RWPE1 (cell line): ENCODE measurements around the gene C1orf21.

Experiments used
- CTCF ChIA-PET: fragments of 350-600 bp; sonication (Branson Sonifier 250); formaldehyde crosslinking; extraction: SDS; loops from one replicate; lab custom pipeline; 2021; lab: Yijun Ruan, JAX
- POLR2A ChIA-PET: fragments of 400-600 bp; formaldehyde crosslinking; extraction: SDS; loops from one replicate; lab custom pipeline; 2020; ENCODE audit warnings: antibody characterized with exemption; ENCODE audit not compliant: low non-redundant PET; lab: Yijun Ruan, JAX
- DNase-seq: peaks from one replicate; pipeline ENCODE4 v3.0.0; 2012; ENCODE audit warnings: low spot score
- H3K27ac ChIP-seq: fragments of 450-650 bp; 2 replicates; pipeline ENCODE4 v1.5.1; 2017
- TF ChIP-seq, protein P1 (sequence below): fragments of 450-650 bp; conservative IDR thresholded peaks from 2 replicates; pipeline ENCODE4 v1.5.1; 2017; ENCODE audit warnings: low read depth, mild to moderate bottlenecking

The C1orf21 gene

GRCh38 chr1:184650177-184650866 lies 263.5 kb downstream of the C1orf21 start:
- CTCF ChIA-PET = no interaction called here
- no peak overlapping the region for H3K27ac ChIP-seq
- TF ChIP-seq, protein P1, sequence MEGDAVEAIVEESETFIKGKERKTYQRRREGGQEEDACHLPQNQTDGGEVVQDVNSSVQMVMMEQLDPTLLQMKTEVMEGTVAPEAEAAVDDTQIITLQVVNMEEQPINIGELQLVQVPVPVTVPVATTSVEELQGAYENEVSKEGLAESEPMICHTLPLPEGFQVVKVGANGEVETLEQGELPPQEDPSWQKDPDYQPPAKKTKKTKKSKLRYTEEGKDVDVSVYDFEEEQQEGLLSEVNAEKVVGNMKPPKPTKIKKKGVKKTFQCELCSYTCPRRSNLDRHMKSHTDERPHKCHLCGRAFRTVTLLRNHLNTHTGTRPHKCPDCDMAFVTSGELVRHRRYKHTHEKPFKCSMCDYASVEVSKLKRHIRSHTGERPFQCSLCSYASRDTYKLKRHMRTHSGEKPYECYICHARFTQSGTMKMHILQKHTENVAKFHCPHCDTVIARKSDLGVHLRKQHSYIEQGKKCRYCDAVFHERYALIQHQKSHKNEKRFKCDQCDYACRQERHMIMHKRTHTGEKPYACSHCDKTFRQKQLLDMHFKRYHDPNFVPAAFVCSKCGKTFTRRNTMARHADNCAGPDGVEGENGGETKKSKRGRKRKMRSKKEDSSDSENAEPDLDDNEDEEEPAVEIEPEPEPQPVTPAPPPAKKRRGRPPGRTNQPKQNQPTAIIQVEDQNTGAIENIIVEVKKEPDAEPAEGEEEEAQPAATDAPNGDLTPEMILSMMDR = no peak
- POLR2A ChIA-PET = no interaction called here
- DNase-seq = no peak

DNA sequence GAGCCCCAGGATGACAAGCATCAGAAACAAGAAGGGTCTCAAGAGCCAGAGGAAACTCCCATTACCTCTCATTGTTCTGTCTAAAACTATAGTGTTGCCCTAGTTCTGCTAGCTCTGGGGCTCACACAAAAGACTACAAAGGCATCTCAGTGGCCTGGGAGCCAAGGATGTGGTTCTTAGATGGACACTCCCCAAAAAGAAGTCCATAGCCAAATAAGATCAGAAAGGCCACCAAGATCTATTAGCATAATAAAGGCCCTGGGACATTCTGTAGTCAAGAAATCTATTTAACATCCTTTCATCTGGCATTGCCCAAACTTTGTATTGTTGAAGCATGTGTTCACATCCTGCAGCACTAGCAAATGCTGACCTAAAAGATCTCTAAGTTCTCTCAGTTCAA lies 268.4 kb downstream of the C1orf21 start:
- TF ChIP-seq, protein P1 = no peak
- POLR2A ChIA-PET = no interaction called here
- DNase-seq = no peak
- no peak overlapping the region for H3K27ac ChIP-seq
- CTCF ChIA-PET = no interaction called here

DNA sequence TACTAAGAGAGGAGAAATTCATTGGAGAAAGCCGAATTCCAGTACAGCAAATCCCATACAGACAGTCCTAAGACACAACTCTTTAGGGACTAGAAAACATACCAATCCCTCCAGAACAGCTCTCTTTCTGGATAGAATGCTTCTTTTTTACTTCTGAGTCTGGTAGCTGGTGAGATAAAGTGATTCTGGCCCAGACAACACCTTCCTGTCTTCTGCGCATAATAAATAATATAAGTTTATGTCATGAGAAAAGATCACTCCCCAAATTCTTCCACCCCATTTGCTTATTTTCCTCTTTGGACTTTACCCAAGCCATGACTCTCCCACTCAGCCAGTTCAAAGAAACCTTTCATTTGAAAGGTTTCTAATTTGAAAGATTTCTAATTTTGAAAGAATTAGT lies 269.4 kb downstream of the C1orf21 start:
- TF ChIP-seq, protein P1 = no peak
- CTCF ChIA-PET = no interaction called here
- POLR2A ChIA-PET = no interaction called here
- no peak for DNase-seq
- no peak overlapping the region for H3K27ac ChIP-seq

DNA sequence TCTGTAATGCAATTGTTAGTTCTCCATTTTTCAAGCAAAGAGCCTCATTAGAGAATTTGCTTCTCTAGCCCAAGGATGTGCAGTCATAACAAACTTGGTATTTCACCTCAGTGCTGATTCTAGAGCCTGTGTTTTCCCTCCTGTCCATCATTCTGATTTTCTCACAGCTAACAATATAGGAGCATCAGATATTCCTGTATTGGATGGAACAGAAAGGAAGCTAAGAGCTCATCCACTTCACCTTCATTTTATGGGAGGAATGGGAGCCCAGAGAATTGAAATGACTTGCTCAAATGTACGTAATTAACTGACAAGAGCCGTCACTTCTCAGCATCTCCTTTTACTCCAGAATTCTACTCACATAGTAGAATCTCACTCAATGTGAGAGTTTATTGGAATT lies 271.2 kb downstream of the C1orf21 start:
- TF ChIP-seq, protein P1 = no peak
- DNase-seq = no peak
- ChIA-PET POLR2A (no interaction called here), CTCF (no interaction called here)
- no peak overlapping the region for H3K27ac ChIP-seq

DNA sequence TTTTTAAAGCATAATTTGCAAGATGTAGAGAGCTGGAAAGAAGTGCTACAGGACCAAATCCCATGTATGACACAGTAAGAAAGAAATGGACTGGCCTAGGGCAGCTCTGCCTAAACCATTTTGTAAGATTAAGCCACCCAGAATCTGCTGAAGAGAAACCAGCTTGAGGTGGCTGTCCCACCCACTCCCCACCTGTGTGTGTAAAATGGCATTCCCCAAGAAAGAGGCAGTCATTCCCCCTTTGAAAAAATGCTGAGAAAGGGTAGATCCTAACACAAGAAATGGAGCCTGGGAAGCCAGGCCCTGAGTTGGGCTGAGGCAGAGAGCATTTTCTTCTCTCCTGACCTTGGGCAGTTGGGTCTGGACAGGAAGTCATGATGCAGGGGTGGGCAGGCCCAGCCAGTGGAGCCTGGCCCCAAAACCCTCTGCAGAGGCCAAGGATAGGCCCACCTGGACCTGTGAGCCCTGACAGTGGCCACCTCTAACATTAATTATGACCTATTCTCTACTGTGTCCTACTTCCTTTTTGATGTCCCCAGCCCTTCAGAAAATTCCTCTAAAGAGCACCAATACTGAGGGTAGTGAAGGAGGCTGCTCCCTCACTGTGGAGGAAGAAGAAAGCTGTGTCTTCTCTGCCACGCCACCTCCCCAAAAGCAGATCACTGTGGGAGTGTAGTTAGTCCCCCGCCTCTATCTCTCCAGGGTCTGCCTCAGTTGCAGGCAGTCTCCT lies 273.8 kb downstream of the C1orf21 start:
- TF ChIP-seq, protein P1 = no peak
- ChIA-PET POLR2A (no interaction called here), CTCF (interaction anchor here (0.7 kb wide), 1 partner anchor 76 kb away, joined by 3 read pairs; no protein-coding TSS in a partner anchor)
- no peak for DNase-seq
- no peak overlapping the region for H3K27ac ChIP-seq

- TF ChIP-seq, protein P1 = no peak
- no peak for DNase-seq
- ChIA-PET CTCF (interaction anchor here (0.6 to 0.9 kb wide), 2 partner anchors 9 to 10 kb away, joined by 3 read pairs; no protein-coding TSS in a partner anchor), POLR2A (no interaction called here)
- no peak overlapping the region for H3K27ac ChIP-seq
Observed at GRCh38 chr1:184661801-184662200, 275.0 kb downstream of the C1orf21 start.
